Measurements from ENCODE around the gene LMNTD1.

- TF ChIP-seq EZH2 (IDR thresholded peaks at IDR 0.05) (no peak), POLR2AphosphoS5 (IDR thresholded peaks at IDR 0.05; ENCODE audit: borderline replicate concordance, low read depth, low read length) (no peak)
These were observed 125.5 kb downstream of the LMNTD1 start for GRCh38 chr12:25427337-25428249.

Measured in SK-N-MC (cell line).